ENCODE data around the gene NOS1AP. TPM values are rescaled to one million over a fixed set of nuclear protein-coding genes. Genes with fewer than 3 reads are reported as not detected.

NOS1AP gene
- total RNA-seq, 1 donor from 2014 or later, result 2.0 TPM

DNA sequence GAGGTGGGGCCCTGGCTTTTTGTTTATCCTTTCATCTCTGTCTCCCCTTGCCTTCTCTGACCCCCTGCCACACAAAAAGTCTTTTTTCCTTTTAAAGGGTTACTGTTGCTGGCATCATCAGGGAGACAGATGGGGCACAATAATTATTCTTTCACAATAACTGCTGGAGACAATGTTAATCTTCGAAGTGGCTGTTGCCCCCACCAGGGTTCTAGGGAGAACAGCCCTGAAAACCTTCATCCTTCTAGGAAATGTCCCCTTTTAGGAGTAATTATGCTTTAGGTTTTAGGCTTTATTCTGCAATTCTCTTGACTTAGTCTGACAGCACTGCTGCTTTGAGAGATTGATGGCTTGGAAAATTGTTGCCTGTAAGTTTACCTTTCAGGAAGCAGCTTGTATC lies 150.0 kb downstream of the NOS1AP start:
- H3K4me3 ChIP-seq, result no peak overlapping the region
- no peaks in the 10 kb centered on the region for H3K4me1 ChIP-seq
- no peaks in the 10 kb centered on the region for H3K9me3 ChIP-seq
- no peaks in the 10 kb centered on the region for H3K27me3 ChIP-seq
- TF ChIP-seq POLR2A (IDR thresholded peaks at IDR 0.05) (no peak), POLR2AphosphoS5 (IDR thresholded peaks at IDR 0.05; ENCODE audit: insufficient read depth in 1 of 2, low read depth in 1 of 2) (no peak)
- TF ChIP-seq, protein P1, sequence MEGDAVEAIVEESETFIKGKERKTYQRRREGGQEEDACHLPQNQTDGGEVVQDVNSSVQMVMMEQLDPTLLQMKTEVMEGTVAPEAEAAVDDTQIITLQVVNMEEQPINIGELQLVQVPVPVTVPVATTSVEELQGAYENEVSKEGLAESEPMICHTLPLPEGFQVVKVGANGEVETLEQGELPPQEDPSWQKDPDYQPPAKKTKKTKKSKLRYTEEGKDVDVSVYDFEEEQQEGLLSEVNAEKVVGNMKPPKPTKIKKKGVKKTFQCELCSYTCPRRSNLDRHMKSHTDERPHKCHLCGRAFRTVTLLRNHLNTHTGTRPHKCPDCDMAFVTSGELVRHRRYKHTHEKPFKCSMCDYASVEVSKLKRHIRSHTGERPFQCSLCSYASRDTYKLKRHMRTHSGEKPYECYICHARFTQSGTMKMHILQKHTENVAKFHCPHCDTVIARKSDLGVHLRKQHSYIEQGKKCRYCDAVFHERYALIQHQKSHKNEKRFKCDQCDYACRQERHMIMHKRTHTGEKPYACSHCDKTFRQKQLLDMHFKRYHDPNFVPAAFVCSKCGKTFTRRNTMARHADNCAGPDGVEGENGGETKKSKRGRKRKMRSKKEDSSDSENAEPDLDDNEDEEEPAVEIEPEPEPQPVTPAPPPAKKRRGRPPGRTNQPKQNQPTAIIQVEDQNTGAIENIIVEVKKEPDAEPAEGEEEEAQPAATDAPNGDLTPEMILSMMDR (IDR thresholded peaks at IDR 0.05), result no peak
- H3K27ac ChIP-seq, result no peak overlapping the region
- no peaks in the 10 kb centered on the region for H3K36me3 ChIP-seq
- no peak for DNase-seq (ENCODE audit: extremely low spot score in 2 of 2)
- intact Hi-C loops (cut with DNase I), result no loop called here

DNA sequence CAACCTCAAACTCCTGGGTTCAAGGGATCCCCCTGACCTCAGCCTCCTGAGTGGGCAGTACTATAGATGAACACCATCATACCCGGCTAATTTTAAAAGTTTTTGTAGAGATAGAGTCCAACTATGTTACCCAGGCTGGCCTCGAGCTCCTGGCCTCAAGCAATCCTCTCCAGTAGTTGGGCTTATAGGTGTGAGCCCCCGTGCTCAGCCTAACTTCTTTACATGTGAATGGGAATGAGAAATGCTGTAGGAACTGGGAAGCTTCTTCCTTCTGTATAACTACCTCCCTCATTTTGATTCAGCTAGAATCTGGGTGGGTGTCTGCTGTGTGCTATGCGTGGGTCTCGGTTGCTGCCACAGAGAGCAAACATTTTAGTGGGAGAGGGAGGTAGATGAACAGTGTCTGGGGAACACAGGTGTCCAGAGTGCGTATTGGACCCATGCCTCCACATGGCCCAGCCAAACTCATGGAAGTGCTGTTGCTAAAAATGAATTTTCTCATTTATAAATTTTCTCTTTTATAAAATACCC lies 150.6 kb downstream of the NOS1AP start:
- Histone ChIP-seq H3K4me3 (no peak overlapping the region), H3K9me3 (no peaks in the 10 kb centered on the region), H3K36me3 (no peaks in the 10 kb centered on the region), H3K27ac (no peak overlapping the region), H3K27me3 (no peaks in the 10 kb centered on the region), H3K4me1 (no peaks in the 10 kb centered on the region)
- intact Hi-C loops (cut with DNase I), result no loop called here
- no peak for DNase-seq (ENCODE audit: extremely low spot score in 2 of 2)
- TF ChIP-seq, protein P1 (IDR thresholded peaks at IDR 0.05), result no peak
- TF ChIP-seq POLR2A (IDR thresholded peaks at IDR 0.05) (no peak), POLR2AphosphoS5 (IDR thresholded peaks at IDR 0.05; ENCODE audit: insufficient read depth in 1 of 2, low read depth in 1 of 2) (no peak)

DNA sequence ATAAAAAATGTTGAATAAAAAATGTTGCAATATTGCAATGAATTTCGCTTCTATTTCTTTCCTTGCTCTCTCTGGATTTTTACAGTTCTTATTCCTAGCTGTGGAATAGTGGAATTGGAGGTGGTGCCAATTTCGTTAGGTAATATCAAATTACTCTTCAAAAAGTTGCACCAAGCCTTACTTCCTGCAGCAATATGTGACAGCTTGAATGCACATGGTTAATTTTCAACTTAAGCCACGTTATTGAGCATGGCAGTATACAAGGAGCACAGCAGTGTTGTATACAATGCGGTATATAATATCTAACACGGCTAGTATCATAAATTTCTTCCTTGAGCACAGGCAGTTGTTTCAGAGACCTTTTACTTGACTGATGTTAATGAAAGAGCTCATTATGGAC lies 152.5 kb downstream of the NOS1AP start:
- H3K9me3 ChIP-seq, result no peaks in the 10 kb centered on the region
- no peaks in the 10 kb centered on the region for H3K4me1 ChIP-seq
- no peak overlapping the region for H3K4me3 ChIP-seq
- H3K27ac ChIP-seq, result no peak overlapping the region
- intact Hi-C loops (cut with DNase I), result no loop called here
- TF ChIP-seq POLR2A (IDR thresholded peaks at IDR 0.05) (no peak), POLR2AphosphoS5 (IDR thresholded peaks at IDR 0.05; ENCODE audit: insufficient read depth in 1 of 2, low read depth in 1 of 2) (no peak)
- TF ChIP-seq, protein P1 (IDR thresholded peaks at IDR 0.05), result no peak
- DNase-seq (ENCODE audit: extremely low spot score in 2 of 2), result no peak
- H3K27me3 ChIP-seq, result no peaks in the 10 kb centered on the region
- no peaks in the 10 kb centered on the region for H3K36me3 ChIP-seq

DNA sequence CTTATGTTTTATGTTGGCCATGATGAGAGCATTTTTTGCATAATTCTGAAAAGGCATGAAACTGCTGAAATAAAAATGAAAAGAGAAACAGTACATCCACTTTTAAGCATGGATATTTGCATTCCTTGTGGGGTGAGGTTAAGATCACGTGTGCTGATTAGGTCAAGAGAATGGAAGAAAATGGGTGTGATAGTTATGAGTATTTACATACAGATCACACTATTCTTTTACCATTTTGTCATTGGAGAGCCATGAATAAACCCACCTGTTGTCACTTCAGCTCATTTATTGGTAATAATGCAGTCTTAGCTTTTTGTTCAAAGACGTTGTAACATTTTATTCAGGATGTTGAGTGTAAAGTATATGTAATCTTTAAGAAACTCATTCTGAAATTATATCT lies 153.2 kb downstream of the NOS1AP start:
- Histone ChIP-seq H3K4me1 (no peaks in the 10 kb centered on the region), H3K27me3 (no peaks in the 10 kb centered on the region), H3K4me3 (no peak overlapping the region), H3K9me3 (no peaks in the 10 kb centered on the region), H3K27ac (no peak overlapping the region), H3K36me3 (no peaks in the 10 kb centered on the region)
- DNase-seq (ENCODE audit: extremely low spot score in 2 of 2), result no peak
- TF ChIP-seq, protein P1 (IDR thresholded peaks at IDR 0.05), result no peak
- no peak for TF ChIP-seq POLR2A (IDR thresholded peaks at IDR 0.05)
- no peak for TF ChIP-seq POLR2AphosphoS5 (IDR thresholded peaks at IDR 0.05; ENCODE audit: insufficient read depth in 1 of 2, low read depth in 1 of 2)
- intact Hi-C loops (cut with DNase I), result no loop called here

DNA sequence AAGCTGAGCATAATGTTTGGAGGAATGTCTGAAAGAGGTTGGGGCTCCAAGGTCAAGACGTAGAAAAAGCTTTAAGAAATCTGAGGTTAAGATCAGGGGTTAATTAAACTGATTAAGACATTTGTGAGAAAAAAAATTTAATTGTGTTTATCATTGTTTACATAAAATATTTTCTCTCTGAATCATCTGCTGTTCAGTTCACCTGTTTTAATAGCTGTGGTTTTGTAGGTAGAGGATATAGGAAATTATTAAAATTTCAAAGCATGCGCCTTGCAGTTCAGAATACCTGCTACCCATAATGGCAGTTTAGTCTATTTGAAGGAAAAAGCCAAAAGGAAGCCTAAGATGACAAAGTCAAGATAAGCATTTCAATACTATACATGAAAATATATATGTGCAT lies 154.0 kb downstream of the NOS1AP start:
- no peak for DNase-seq (ENCODE audit: extremely low spot score in 2 of 2)
- Histone ChIP-seq H3K9me3 (no peaks in the 10 kb centered on the region), H3K36me3 (no peaks in the 10 kb centered on the region), H3K27ac (no peak overlapping the region), H3K4me1 (no peaks in the 10 kb centered on the region), H3K27me3 (no peaks in the 10 kb centered on the region), H3K4me3 (no peak overlapping the region)
- intact Hi-C loops (cut with DNase I), result no loop called here
- no peak for TF ChIP-seq POLR2A (IDR thresholded peaks at IDR 0.05)
- TF ChIP-seq POLR2AphosphoS5 (IDR thresholded peaks at IDR 0.05; ENCODE audit: insufficient read depth in 1 of 2, low read depth in 1 of 2), result no peak
- TF ChIP-seq, protein P1 (IDR thresholded peaks at IDR 0.05), result no peak

Data from vagina (tissue), 2 donors.